Progenitor cell of endocrine pancreas (in vitro differentiated cells): Measurements from ENCODE around the gene MAD2L1. TPM values are rescaled to one million over a fixed set of nuclear protein-coding genes. Genes with fewer than 3 reads are reported as not detected.

ENCODE experiments used
- DNase-seq: peaks from one replicate; pipeline ENCODE4 v3.0.0; 2021; ENCODE audit warnings: low spot score; ENCODE audit not compliant: unreplicated experiment
- H3K27ac Mint-ChIP-seq: 2 replicates; pipeline ENCODE4 v1.8.0; 2021; ENCODE audit warnings: mild to moderate bottlenecking, moderate library complexity, mixed read lengths
- H3K27me3 Mint-ChIP-seq: 2 replicates; pipeline ENCODE4 v1.8.0; 2021; ENCODE audit warnings: mixed read lengths
- H3K36me3 Mint-ChIP-seq: 2 replicates; pipeline ENCODE4 v1.8.0; 2022; ENCODE audit warnings: mixed read lengths; ENCODE audit not compliant: insufficient read depth
- H3K4me1 Mint-ChIP-seq: 2 replicates; pipeline ENCODE4 v1.8.0; 2021; ENCODE audit warnings: low read depth, mixed read lengths
- H3K4me3 Mint-ChIP-seq: 2 replicates; pipeline ENCODE4 v1.8.0; 2021; ENCODE audit warnings: low read depth, mild to moderate bottlenecking, moderate library complexity, mixed read lengths
- H3K9me3 Mint-ChIP-seq: 2 replicates; pipeline ENCODE4 v1.8.0; 2021; ENCODE audit warnings: low read depth, mixed read lengths
- CTCF ChIP-seq: fragments of 200-600 bp; sonication (generic); IDR thresholded peaks from one replicate; pipeline ENCODE4 v1.5.0; 2021; ENCODE audit warnings: antibody characterized with exemption, mild to moderate bottlenecking; ENCODE audit not compliant: unreplicated experiment
- long read RNA-seq: library from polyadenylated mRNA; unstranded; transcript quantifications from one replicate; pipeline ENCODE4 v2.0.0, GENCODE V29; 2020
- total RNA-seq: library from RNA; stranded (reverse); gene quantifications from 2 replicates; pipeline ENCODE4 v1.2.1, GENCODE V29; 2021

MAD2L1 gene
- 28.1 and 32.5 TPM in 2 replicates for total RNA-seq
- long read RNA-seq, full-length matches to known transcripts = 148 of 154 reads
- long read RNA-seq, partial matches to known transcripts = 3 of 154 reads
- long read RNA-seq, other reads (novel, unspliced or antisense) = 3 of 154 reads

- Mint-ChIP-seq H3K4me1 (peaks cover 32% of the 10 kb centered on the region), H3K27ac (peak within 1 kb of the TSS; percentile 99), H3K9me3 (no peaks in the 10 kb centered on the region), H3K4me3 (peak within 1 kb of the TSS; percentile 97), H3K27me3 (no peaks in the 10 kb centered on the region), H3K36me3 (peaks cover 2% of the 10 kb centered on the region)
- no peak for TF ChIP-seq CTCF
- peak; percentile 97 for DNase-seq
Measured at GRCh38 chr4:120066517-120067340, at the start of gene MAD2L1. Gene MAD2L1, minus strand, starts transcription at chr4:120066848. Its CDS starts 114 bp downstream, at chr4:120066734.

GRCh38 chr4:120111745-120112144 lies 45.1 kb upstream of the MAD2L1 start:
- TF ChIP-seq CTCF = no peak
- H3K27me3 Mint-ChIP-seq = peaks cover 7% of the 10 kb centered on the region
- peaks cover under 1% of the 10 kb centered on the region for H3K36me3 Mint-ChIP-seq
- no peak for DNase-seq
- H3K9me3 Mint-ChIP-seq = peaks cover 2% of the 10 kb centered on the region
- peaks cover 8% of the 10 kb centered on the region for H3K4me1 Mint-ChIP-seq
- H3K4me3 Mint-ChIP-seq = no peak overlapping the region
- H3K27ac Mint-ChIP-seq = no peak overlapping the region

- H3K4me3 Mint-ChIP-seq = no peak overlapping the region
- no peak for DNase-seq
- peaks cover 7% of the 10 kb centered on the region for H3K27me3 Mint-ChIP-seq
Measured at GRCh38 chr4:120109406-120109805, 42.8 kb upstream of the MAD2L1 start.

GRCh38 chr4:120105472-120105871 lies 38.8 kb upstream of the MAD2L1 start:
- H3K27ac Mint-ChIP-seq = no peak overlapping the region

More at GRCh38 chr4:120109406-120109805, 42.8 kb upstream of the MAD2L1 start:
- Mint-ChIP-seq H3K27ac (no peak overlapping the region), H3K9me3 (no peaks in the 10 kb centered on the region), H3K36me3 (no peaks in the 10 kb centered on the region), H3K4me1 (peaks cover 8% of the 10 kb centered on the region)
- no peak for TF ChIP-seq CTCF

More at GRCh38 chr4:120105472-120105871, 38.8 kb upstream of the MAD2L1 start:
- H3K27me3 Mint-ChIP-seq = peaks cover under 1% of the 10 kb centered on the region
- DNase-seq = no peak
- H3K4me3 Mint-ChIP-seq = no peak overlapping the region
- no peaks in the 10 kb centered on the region for H3K36me3 Mint-ChIP-seq
- H3K9me3 Mint-ChIP-seq = no peaks in the 10 kb centered on the region
- no peaks in the 10 kb centered on the region for H3K4me1 Mint-ChIP-seq
- no peak for TF ChIP-seq CTCF
